HG03196 (cell line): ENCODE results near the gene MT1B.

Experiments
- ATAC-seq: cut with Tn5 transposase; IDR thresholded peaks from one replicate; pipeline ENCODE4 v1.9.1; 2021; ENCODE audit not compliant: unreplicated experiment

Gene MT1B

DNA sequence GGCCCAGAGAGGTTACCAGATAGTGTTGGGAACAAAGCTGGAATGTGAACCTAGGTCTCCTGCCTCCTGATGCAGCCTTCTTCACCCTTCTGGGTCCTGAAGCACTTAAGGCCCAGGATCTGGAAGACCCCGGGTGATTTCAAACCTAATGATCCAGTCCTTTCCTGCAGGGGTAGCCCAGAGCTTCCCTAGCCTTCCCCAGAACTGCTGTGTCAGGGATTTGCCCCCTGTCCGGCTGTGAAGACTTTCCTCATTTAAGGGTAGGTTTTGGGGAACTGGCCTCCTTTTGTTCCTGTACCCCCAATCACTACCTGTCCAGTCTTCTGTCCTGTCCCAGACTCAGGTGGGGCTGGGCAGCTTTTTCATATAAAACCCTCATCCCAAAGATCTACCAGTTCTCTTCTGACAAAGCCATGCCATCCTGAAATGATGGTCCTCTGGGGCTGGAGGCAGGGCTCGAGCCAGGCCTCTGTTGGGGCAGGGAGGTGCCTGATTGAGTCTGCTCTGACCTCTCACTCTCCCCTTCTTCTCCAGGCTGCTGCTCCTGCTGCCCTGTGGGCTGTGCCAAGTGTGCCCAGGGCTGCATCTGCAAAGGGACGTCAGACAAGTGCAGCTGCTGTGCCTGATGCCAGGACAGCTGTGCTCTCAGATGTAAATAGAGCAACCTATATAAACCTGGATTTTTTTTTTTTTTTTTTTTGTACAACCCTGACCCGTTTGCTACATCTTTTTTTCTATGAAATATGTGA lies 31.9 kb downstream of the MT1B start:
- ATAC-seq, result no peak

DNA sequence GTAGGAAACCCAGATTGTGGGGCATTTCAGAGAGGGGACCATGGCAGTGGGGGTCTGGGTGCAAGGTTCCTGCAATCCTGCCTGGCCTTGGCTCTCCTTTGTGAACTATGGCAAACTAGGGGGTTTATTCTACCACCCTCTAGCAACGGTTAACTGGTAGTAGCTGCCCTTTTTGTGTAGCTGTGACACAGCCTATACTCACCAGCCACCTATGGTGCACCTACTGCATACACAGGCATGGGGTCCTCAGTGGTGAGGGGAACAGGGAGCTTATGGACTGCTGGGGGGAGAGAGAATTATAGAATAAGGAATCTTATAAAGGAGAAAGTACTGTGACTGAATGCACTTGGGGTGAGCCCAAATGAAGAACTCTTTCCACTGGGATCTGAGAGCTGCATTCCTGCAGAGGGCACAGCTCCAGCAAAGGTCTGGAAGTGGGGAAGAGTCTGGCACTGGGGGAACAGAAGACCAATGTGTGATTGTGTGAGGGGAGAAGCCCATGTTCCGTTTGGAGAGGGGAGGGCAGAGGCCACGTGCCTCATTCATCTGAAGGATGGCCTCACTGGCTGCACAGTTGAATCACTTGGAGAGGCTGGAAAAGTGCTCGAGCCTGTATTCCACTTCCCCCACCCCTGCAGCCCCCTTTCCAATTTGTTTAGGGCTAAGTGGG lies 32.7 kb downstream of the MT1B start:
- no peak for ATAC-seq

DNA sequence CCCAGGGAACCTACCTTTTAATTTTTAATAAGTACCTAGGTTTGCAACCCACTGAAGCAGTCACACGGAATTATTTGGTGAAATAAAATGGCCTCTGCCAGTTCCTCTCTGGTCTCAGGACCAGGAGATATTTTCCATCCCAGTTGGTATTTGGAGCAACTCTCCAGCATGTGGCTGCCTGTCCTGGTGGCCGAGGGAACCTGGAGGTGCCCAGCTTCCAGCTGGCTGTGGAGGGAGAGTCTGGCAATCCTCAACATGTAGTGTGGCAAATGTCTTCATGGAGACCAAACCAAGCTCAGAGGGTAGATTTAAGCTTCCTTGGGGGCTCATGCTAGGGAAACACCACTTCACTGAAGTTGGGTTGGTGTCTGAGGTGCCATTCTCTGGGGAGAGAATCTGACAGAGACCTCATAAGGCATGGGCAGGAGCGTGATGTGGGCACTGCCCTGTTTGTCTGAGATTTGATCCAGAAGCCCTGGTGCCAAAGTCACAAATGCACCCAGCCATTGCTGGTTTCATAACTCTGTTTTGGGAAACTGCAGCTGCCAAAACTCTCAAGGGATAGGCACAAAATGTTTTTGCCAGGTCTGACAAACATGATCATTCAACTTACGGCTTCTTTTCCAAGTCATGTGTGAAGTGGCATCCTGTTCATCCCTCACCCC lies 33.4 kb downstream of the MT1B start:
- no peak for ATAC-seq

DNA sequence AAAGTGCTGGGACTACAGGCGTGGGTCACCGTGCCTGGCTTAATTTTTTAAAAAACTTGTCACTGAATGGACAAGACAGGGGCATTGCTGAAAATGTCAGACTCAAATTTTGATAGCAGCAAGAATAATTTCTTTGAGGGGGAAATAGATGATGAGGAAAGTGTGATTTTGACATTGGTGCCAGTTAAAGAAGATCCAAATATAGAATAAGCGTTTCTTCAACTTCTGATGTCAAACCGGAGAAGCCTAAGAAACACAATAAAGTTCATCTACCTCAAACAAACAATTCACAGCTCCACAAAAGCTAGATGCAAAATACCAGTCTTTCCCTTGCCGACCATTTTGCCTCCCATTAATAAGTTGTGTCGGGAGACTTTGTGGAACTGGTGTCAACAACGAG lies 35.1 kb downstream of the MT1B start:
- ATAC-seq, result no peak

DNA sequence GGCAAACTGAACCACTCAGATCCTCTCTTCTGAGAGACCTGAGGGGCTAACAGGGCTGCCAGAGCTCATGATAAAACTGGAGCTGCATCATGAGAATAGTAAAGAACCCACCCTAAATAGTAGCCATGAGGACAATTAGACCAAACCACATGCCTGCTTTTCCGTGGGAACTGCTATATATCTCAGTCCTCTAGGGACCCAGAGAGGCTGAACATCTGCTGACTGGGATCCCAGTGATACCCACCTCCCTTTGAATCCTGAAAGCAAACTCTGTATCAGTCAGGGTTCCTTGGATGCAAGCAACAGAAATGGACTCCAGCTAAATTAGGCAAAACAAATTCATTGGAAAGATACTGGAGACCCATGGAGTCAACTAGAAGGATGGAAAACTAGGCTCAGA lies 37.1 kb downstream of the MT1B start:
- ATAC-seq, result no peak

DNA sequence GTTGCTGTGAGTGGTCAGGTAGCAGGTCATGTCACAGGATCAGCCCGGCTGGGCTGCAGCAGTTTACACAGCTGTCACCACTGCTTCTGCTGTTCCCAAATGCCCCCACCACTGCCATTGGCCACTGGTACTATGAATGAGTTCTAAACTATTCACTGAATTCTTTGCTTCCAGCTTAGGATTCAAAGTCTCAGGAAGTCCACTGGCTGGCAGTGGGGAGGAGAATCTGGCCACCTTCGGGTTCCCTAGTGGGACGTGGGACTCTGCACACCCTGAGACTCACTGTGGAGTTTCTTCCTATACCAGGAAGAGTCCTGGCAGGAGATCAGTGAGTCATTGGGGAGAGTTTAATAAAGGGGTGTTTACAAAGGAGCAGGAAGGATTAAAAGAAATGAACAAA lies 37.5 kb downstream of the MT1B start:
- ATAC-seq, result no peak

DNA sequence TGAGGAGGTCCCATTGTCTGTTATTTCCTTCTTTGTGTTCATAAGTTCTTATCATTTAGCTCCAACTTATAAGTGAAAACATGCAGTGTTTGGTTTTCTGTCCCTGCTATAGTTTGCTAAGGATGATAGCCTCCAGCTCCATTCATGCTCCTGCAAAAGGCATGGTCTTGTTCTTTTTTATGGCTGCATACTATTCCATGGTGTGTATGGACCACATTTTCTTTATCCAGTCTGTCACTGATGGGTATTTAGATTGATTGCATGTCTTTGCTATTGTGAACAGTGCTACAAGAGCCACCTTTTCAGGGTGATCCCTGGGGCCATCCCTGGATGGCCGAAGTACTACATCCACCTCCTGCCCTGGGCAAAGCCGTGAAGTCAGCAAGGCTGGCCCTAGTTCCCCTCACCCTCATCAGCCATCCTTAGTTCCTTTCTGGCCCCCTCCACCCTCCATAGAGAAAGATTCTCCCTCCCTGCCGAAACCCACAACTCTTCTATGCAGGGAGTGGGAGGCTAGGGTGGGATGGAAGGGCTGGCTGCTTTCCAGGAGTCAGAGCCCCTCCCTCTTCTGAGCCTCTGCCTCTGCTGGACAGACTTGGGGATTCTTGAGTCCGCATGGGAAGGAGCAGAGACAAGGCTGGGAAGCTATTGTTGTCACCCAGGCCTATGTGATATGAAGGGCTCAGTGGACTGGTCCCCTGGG lies 38.9 kb downstream of the MT1B start:
- ATAC-seq, result no peak

DNA sequence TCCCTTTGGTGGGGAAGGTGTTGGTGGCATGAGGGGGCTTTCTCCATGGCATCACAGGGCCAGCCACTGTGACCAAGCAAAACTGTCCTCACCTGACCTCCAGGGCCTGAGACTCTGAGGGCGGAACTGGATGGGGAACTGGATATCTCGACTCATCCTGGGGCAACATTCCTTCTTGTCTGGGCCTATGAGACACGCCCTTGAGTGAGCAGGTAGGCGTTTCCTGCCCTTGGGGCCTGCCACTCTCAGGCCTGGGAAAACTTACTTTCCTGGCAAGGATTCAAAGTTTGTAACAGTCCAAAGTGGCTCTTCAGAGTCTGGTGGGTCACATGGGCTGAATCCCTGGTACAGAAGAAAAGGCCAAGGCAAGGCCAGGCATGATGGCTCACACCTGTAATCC lies 40.2 kb downstream of the MT1B start:
- no peak for ATAC-seq

DNA sequence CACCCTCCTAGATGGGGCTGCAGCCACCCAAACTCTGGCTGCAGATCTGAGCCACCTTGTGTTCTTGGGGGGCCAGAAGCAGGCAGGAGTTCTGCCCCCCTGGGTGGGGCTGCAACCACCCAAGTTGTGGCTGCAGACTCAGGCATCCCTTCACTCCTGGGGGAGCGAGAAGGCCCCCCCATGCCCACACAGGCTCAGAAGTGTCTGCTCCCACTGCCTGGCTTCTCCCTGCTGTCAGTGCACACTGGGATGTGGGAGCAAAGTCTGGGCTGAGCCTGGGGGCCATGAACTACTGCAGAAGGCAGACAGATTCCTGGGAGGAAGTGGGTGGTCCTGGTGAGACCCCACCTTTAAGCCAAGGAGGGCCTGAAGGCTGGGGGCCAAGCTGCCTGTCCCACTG lies 43.6 kb downstream of the MT1B start:
- no peak for ATAC-seq

DNA sequence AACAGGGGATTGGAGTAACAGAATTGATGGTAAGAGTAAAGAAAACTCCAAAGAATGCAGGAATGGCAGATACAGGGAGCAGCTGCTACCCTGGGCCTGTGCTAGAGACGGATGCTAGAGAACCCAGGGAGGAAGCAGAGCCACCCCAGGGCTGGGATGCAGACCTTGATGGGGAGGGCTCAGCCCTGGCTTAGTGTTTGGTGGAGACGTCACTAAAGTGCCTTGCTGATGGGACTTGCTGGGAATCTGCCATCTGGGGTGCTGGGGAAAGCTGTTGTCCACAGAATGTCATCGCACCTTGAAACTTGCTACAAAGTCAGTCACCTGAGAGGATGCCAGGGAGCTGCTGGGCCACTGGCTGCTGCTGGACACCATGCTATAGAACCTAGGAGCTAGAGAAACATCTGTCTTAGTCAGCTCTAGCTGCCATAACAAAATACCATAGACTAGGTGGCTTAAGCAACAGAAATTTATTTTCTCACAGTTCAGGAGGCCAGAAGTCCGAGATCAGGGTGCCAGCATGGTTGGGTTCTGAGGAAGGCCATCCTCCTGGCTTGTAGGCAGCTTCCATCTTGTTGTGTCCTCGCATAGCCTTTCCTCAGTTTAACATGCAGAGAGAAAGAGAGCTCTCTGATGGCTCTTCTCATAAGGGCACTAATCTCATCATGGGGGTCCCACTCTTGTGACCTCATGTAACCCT lies 45.9 kb downstream of the MT1B start:
- ATAC-seq, result no peak

DNA sequence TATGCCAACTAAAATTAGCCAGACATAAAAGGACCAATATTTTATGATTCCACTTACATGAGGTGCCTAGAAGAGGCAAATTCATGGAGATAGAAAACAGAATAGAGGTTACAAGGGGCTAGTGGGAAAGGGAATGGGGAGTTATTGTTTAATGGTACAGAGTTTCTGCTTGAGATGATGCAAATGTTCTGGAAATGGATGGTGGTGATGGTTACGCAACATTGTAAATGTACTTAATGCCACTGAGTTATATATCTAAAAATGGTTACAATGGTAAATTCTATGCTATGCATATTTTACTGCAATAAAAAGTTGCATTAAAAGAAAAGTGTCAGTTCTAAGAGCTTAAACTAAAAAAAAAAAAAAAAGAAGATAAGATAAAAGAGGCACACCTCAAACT lies 48.5 kb downstream of the MT1B start:
- ATAC-seq, result no peak

DNA sequence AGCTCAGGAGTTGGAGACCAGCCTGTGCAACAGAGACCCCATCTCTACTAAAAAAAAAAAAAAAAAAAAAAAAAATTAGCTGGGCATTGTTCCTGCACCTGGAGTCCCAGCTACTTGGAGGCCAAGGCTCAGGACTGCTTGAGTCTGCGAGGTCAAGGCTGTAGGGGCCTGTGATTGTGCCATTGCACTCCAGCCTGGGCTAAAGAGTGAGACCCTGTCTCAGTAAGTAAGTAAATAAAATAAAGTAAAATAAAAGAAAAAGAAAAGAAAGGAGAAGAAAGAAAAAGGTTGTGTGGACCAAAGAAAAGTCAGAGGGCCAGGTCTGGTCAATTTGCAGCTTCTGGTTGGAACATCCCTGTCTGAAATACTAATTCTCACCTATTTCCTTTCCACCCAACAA lies 48.9 kb downstream of the MT1B start:
- no peak for ATAC-seq

DNA sequence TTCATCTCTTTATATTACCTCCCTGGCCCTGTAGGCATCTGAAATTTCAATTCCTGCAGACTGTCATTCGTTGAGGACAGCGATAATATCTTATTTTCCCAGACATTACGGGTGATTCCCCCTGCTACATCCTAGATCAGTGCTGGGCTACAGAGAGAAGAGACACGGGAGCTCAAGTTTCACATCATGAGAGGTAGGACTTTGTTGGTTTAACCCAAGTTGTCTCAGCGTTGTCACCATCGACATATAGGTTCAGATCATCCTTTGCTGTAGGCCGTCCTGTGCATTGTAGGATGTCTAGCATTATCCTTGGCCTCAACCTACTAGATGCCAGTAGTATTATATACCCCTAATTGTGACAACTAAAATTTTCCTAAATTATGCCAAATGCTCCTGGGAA lies 49.8 kb downstream of the MT1B start:
- ATAC-seq, result no peak
